Measurements from ENCODE around the gene PTGR2. TPM values are rescaled to one million over a fixed set of nuclear protein-coding genes. Genes with fewer than 3 reads are reported as not detected.

Gene PTGR2
- total RNA-seq, 4 donors from 2014 or later: 3.3 to 34.6 (median 5.4) TPM

DNA sequence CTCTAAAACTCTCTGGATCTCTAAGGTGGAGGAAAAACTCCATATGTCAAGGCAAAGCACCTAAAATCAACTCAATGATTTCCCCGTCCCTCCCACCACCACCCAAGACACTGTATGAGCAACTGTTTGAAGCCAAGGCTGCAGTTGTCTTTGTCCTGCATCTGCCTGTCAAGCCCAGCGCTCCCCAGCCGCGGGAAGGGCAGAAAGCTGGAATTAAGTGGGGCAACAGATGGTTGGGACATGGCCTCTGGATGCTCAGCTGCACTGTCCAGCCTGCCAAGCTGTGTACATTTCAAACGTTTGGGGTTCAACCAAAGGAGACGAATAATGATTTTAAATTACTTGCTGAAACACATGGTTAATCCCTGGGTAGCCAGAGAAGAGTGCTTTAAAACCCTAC lies 42.2 kb upstream of the PTGR2 start:
- no peak for TF ChIP-seq EP300 (IDR thresholded peaks at IDR 0.05)
- TF ChIP-seq POLR2AphosphoS5 (IDR thresholded peaks at IDR 0.05): no peak
- TF ChIP-seq, protein P1, sequence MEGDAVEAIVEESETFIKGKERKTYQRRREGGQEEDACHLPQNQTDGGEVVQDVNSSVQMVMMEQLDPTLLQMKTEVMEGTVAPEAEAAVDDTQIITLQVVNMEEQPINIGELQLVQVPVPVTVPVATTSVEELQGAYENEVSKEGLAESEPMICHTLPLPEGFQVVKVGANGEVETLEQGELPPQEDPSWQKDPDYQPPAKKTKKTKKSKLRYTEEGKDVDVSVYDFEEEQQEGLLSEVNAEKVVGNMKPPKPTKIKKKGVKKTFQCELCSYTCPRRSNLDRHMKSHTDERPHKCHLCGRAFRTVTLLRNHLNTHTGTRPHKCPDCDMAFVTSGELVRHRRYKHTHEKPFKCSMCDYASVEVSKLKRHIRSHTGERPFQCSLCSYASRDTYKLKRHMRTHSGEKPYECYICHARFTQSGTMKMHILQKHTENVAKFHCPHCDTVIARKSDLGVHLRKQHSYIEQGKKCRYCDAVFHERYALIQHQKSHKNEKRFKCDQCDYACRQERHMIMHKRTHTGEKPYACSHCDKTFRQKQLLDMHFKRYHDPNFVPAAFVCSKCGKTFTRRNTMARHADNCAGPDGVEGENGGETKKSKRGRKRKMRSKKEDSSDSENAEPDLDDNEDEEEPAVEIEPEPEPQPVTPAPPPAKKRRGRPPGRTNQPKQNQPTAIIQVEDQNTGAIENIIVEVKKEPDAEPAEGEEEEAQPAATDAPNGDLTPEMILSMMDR (IDR thresholded peaks at IDR 0.05): no peak
- no peak for TF ChIP-seq POLR2A (IDR thresholded peaks at IDR 0.05)
- WGBS, 2 donors (ENCODE audit: low coverage in 1 of 2): 55 to 92% methylated on average over 3 to 6 of the region's 6 CpGs
- Histone ChIP-seq H3K4me1 (no peaks in the 10 kb centered on the region), H3K9me3 (no peaks in the 10 kb centered on the region), H3K36me3 (peaks cover 0 to 12% of the 10 kb centered on the region in 2 donors), H3K27ac (no peak overlapping the region), H3K4me3 (no peak overlapping the region), H3K27me3 (no peaks in the 10 kb centered on the region)
- no peak for ATAC-seq

DNA sequence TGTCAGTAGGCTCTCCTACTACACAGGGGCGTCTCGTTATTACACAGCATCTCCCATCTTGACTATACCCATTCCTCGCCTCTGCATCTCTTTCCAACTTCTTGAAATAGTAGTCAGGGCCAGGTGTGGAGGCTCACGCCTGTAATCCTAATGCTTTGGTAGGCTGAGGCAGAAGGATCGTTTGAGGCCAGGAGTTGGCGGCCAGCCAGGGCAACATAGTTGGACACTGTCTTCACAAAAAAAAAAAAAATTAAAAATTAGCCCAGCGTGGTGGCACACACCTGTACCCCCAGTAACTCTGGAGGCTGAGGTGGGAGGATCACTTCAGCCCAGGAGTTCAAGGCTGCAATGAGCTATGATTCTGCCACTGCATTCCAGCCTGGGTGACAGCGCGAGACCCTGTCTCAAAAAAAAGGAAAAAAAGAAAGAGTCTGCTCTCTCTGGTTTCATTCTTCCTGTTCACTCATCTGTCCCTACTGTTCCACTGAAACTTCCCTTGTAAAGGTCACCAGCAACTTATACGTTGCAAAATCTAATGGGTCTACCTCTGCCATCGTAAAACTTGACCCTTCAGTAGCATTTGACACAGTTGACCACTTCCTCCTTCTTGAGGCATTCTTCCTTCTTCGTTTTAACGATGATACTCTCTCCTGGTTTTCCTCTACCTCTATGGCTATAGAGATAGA lies 41.0 kb upstream of the PTGR2 start:
- no peak overlapping the region for H3K27ac ChIP-seq
- no peak for ATAC-seq
- WGBS, 2 donors (ENCODE audit: low coverage in 1 of 2): 83 to 93% methylated on average over 6 to 7 of the region's 13 CpGs
- H3K9me3 ChIP-seq: no peaks in the 10 kb centered on the region
- H3K27me3 ChIP-seq: no peaks in the 10 kb centered on the region
- TF ChIP-seq, protein P1 (IDR thresholded peaks at IDR 0.05): no peak
- TF ChIP-seq POLR2A (IDR thresholded peaks at IDR 0.05): no peak
- TF ChIP-seq EP300 (IDR thresholded peaks at IDR 0.05): no peak
- TF ChIP-seq POLR2AphosphoS5 (IDR thresholded peaks at IDR 0.05): no peak
- H3K36me3 ChIP-seq: peaks cover 0 to 3% of the 10 kb centered on the region in 2 donors
- H3K4me3 ChIP-seq: no peak overlapping the region
- no peaks in the 10 kb centered on the region for H3K4me1 ChIP-seq

GRCh38 chr14:73811164-73811503 lies 40.5 kb upstream of the PTGR2 start:
- Histone ChIP-seq H3K4me1 (peaks cover 0 to 1% (median 0%) of the 10 kb centered on the region in 3 donors), H3K36me3 (no peaks in the 10 kb centered on the region), H3K4me3 (no peak overlapping the region), H3K27me3 (no peaks in the 10 kb centered on the region), H3K27ac (no peak overlapping the region), H3K9me3 (no peaks in the 10 kb centered on the region)
- ATAC-seq: no peak
- no peak for TF ChIP-seq POLR2A (IDR thresholded peaks at IDR 0.05)
- TF ChIP-seq, protein P1 (IDR thresholded peaks at IDR 0.05): no peak
- WGBS, 2 donors (ENCODE audit: low coverage in 1 of 2): 96 to 100% methylated on average over 2 of the region's 2 CpGs

DNA sequence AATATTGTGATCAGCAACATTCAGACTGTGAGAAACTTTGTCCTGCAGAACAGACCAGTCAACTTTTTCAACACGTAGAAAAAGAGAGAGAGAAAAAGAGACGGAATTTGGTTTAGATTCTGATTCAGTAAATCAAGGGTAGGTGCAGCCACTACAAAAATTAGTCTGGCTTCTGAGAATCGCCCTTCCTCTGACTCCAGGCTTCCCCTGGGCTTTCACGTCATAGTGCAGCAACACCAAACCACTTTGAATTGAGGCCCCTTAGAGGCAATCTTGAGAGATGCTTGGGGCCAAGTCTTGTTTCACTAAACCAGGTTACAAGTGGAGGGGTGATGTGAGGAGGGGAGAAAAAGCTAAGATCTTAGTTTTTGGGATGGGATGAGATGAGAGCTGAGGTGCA lies 37.5 kb upstream of the PTGR2 start:
- WGBS, 2 donors (ENCODE audit: low coverage in 1 of 2): 64 to 80% methylated on average over 2 to 4 of the region's 4 CpGs

DNA sequence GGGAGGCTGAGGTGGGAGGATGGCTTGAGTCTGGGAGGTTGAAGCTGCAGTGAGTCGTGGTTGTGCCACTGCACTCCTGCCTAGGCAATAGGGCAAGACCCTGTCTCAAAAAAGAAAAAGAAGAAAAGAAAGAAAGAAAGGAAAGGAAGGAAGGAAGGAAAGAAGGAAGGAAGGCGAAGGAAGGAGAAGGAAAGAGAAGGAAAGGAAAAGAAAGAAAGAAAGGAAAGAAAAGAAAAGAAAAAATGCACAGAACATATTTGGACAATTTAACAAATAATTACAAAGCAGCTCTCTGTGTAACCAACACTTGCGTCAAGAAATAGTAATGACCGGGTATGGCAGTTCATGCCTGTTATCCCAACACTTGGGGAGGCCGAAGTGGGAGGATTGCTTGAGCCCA lies 35.8 kb upstream of the PTGR2 start:
- Histone ChIP-seq H3K36me3 (no peaks in the 10 kb centered on the region), H3K9me3 (no peaks in the 10 kb centered on the region), H3K4me1 (peaks cover 0 to 11% (median 0%) of the 10 kb centered on the region in 3 donors), H3K4me3 (no peak overlapping the region), H3K27me3 (no peaks in the 10 kb centered on the region), H3K27ac (peak overlapping the region in 2 of 4 donors; percentile 14 to 48)
- 69 to 73% methylated on average over 4 of the region's 5 CpGs for WGBS, 2 donors (ENCODE audit: low coverage in 1 of 2)
- TF ChIP-seq EP300 (IDR thresholded peaks at IDR 0.05) (no peak), POLR2A (IDR thresholded peaks at IDR 0.05) (no peak), POLR2AphosphoS5 (IDR thresholded peaks at IDR 0.05) (no peak)
- TF ChIP-seq, protein P1 (IDR thresholded peaks at IDR 0.05): no peak
- no peak for ATAC-seq

More for the DNA sequence above, 37.5 kb upstream of the PTGR2 start:
- ATAC-seq: no peak
- TF ChIP-seq POLR2AphosphoS5 (IDR thresholded peaks at IDR 0.05) (no peak), POLR2A (IDR thresholded peaks at IDR 0.05) (no peak), EP300 (IDR thresholded peaks at IDR 0.05) (no peak)
- TF ChIP-seq, protein P1 (IDR thresholded peaks at IDR 0.05): no peak
- peaks cover 0 to 11% (median 0%) of the 10 kb centered on the region in 3 donors for H3K4me1 ChIP-seq
- H3K4me3 ChIP-seq: no peak overlapping the region
- no peak overlapping the region for H3K27ac ChIP-seq
- no peaks in the 10 kb centered on the region for H3K36me3 ChIP-seq
- H3K9me3 ChIP-seq: no peaks in the 10 kb centered on the region
- no peaks in the 10 kb centered on the region for H3K27me3 ChIP-seq
